Activated naive CD4-positive, alpha-beta T cell treated with anti-CD3 and anti-CD28 coated beads, Interleukin-2, amount 10 ng/mL, durations not matched to agents 7 days and 5 days (primary cell): ENCODE results near the gene RBBP6.
"Not testable (repeated sequence)": the region's sequence is repeated elsewhere in the genome, so short reads cannot be mapped to it uniquely, and the experiment has no call there.

Experiments
- CTCF ChIA-PET: fragments of 350-600 bp; sonication (Branson Sonifier 250); formaldehyde crosslinking; loops from one replicate; lab custom pipeline; 2021; ENCODE audit warnings: antibody characterized with exemption; lab: Charles Lee
- DNase-seq: peaks from one replicate; pipeline ENCODE4 v3.0.0-alpha.2; 2020
- H3K27ac Mint-ChIP-seq: one replicate; pipeline ENCODE4 v1.8.0; 2021; ENCODE audit warnings: mild to moderate bottlenecking, moderate library complexity, mixed read lengths
- H3K27me3 Mint-ChIP-seq: one replicate; pipeline ENCODE4 v1.8.0; 2021; ENCODE audit warnings: mild to moderate bottlenecking, mixed read lengths
- H3K36me3 Mint-ChIP-seq: one replicate; pipeline ENCODE4 v1.8.0; 2021; ENCODE audit warnings: mixed read lengths
- H3K4me1 Mint-ChIP-seq: one replicate; pipeline ENCODE4 v1.8.0; 2021; ENCODE audit warnings: mixed read lengths
- H3K4me3 Mint-ChIP-seq: one replicate; pipeline ENCODE4 v1.8.0; 2021; ENCODE audit warnings: mild to moderate bottlenecking, moderate library complexity, mixed read lengths
- H3K9me3 Mint-ChIP-seq: one replicate; pipeline ENCODE4 v1.8.0; 2021; ENCODE audit warnings: mixed read lengths

Gene RBBP6

GRCh38 chr16:24609740-24610415 lies 70.5 kb downstream of the RBBP6 start:
- H3K27me3 Mint-ChIP-seq = peaks cover 60% of the 10 kb centered on the region
- H3K27ac Mint-ChIP-seq = no peak overlapping the region
- CTCF ChIA-PET = interaction anchor here (0.8 kb wide), 1 partner anchor 93 kb away, joined by 3 read pairs; no protein-coding TSS in a partner anchor
- no peaks in the 10 kb centered on the region for H3K9me3 Mint-ChIP-seq
- no peak overlapping the region for H3K4me3 Mint-ChIP-seq
- peaks cover 7% of the 10 kb centered on the region for H3K4me1 Mint-ChIP-seq
- H3K36me3 Mint-ChIP-seq = no peaks in the 10 kb centered on the region
- no peak for DNase-seq

- H3K27me3 Mint-ChIP-seq = peaks cover 60% of the 10 kb centered on the region
- peaks cover 7% of the 10 kb centered on the region for H3K4me1 Mint-ChIP-seq
- DNase-seq = no peak
These were observed 71.0 kb downstream of the RBBP6 start for GRCh38 chr16:24610416-24610755.

GRCh38 chr16:24611310-24611709 lies 71.9 kb downstream of the RBBP6 start:
- CTCF ChIA-PET = no interaction called here
- peaks cover 61% of the 10 kb centered on the region for H3K27me3 Mint-ChIP-seq
- no peaks in the 10 kb centered on the region for H3K9me3 Mint-ChIP-seq
- DNase-seq = no peak
- H3K36me3 Mint-ChIP-seq = no peaks in the 10 kb centered on the region
- no peak overlapping the region for H3K27ac Mint-ChIP-seq
- peaks cover 7% of the 10 kb centered on the region for H3K4me1 Mint-ChIP-seq
- H3K4me3 Mint-ChIP-seq = no peak overlapping the region

More at GRCh38 chr16:24610416-24610755, 71.0 kb downstream of the RBBP6 start:
- CTCF ChIA-PET = no interaction called here
- no peaks in the 10 kb centered on the region for H3K36me3 Mint-ChIP-seq
- H3K27ac Mint-ChIP-seq = no peak overlapping the region
- no peak overlapping the region for H3K4me3 Mint-ChIP-seq
- H3K9me3 Mint-ChIP-seq = no peaks in the 10 kb centered on the region

- no peak overlapping the region for H3K27ac Mint-ChIP-seq
- H3K4me3 Mint-ChIP-seq = no peak overlapping the region
- CTCF ChIA-PET = no interaction called here
- H3K4me1 Mint-ChIP-seq = peaks cover 7% of the 10 kb centered on the region
- peaks cover 50% of the 10 kb centered on the region for H3K27me3 Mint-ChIP-seq
- no peaks in the 10 kb centered on the region for H3K9me3 Mint-ChIP-seq
- H3K36me3 Mint-ChIP-seq = no peaks in the 10 kb centered on the region
- DNase-seq = no peak
These were observed 73.3 kb downstream of the RBBP6 start for GRCh38 chr16:24612656-24613055.

GRCh38 chr16:24613267-24613666 lies 73.9 kb downstream of the RBBP6 start:
- H3K4me3 Mint-ChIP-seq, H3K36me3 Mint-ChIP-seq, CTCF ChIA-PET, H3K27ac Mint-ChIP-seq, DNase-seq, H3K4me1 Mint-ChIP-seq, H3K9me3 Mint-ChIP-seq: not testable (repeated sequence)
- peaks cover 44% of the 10 kb centered on the region for H3K27me3 Mint-ChIP-seq

GRCh38 chr16:24617502-24617901 lies 78.1 kb downstream of the RBBP6 start:
- no peak for DNase-seq
- CTCF ChIA-PET = no interaction called here
- no peak overlapping the region for H3K27ac Mint-ChIP-seq
- no peaks in the 10 kb centered on the region for H3K4me1 Mint-ChIP-seq
- no peak overlapping the region for H3K4me3 Mint-ChIP-seq
- H3K36me3 Mint-ChIP-seq = no peaks in the 10 kb centered on the region
- H3K27me3 Mint-ChIP-seq = peaks cover 11% of the 10 kb centered on the region
- no peaks in the 10 kb centered on the region for H3K9me3 Mint-ChIP-seq
